ENCODE measurements around the gene EXOSC2. TPM values are rescaled to one million over a fixed set of nuclear protein-coding genes. Genes with fewer than 3 reads are reported as not detected.

Gene EXOSC2
- total RNA-seq: 15.7 and 23.0 TPM in 2 replicates

DNA sequence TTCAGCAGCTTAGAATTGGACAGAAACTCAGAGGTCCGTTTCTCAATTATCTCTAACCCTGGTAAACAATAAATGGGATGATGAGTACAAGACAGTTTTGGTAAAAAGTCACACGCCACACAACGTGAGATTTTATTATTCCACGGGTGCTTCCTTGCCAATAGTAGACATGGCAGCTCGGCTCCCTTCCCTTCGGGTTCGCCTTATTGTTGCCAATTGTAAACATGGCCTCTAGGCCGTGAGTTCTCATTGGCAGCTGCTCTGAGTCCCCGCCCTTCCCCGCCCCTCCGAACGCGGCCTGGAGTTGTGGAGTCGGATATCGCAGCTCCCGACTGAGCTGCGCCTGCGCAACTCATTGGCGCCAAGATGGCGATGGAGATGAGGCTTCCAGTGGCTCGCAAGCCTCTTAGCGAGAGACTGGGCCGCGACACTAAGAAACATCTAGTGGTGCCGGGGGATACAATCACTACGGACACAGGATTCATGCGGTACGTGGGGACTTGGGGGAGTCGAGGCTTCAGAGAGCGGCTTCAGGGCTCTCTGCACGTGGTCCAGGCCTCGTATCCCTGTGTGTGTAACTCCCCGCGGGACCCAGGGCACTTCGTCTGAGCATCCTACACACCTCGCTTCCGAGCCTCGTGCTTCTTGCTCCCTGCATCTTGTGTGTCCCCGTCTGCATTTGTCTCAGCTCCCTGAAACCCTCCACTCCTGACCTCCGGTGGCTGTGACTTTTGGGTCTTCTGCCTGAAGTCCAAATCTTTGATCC is at the start of gene EXOSC2:
Gene EXOSC2 (plus strand): TSS at position 355 of the 766 bp plus-strand sequence. CDS start 12 bp downstream, at position 367.

DNA sequence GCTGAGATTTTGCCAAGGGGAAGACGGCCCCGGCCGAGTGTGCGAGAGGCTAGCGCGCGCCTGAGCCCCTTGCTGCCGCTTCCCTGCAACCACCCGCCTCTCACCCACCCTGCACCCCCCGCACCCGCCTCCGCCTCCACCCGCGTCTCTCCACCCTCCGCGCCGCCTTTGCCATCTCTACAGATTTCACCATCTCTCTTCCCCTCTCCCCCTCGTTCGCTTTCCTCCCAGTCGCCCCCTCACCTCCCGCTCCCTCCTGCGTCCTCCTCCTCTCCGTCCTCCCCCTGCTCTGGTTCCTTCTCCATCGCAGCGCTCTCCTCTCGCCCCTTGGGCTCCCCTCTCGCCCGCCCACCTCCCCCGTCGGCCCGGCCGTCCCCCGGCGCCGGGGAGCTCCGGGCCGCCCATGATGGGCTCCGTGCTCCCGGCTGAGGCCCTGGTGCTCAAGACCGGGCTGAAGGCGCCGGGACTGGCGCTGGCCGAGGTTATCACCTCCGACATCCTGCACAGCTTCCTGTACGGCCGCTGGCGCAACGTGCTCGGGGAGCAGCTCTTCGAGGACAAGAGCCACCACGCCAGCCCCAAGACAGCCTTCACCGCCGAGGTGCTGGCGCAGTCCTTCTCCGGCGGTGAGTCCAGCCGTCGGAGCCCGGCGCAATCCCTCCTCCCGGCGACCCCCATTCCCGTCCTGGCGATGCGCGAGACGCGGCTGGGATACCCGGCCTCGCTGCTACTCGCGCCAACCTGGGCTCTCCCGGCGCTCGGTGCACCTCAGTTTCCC is 29.1 kb upstream of the EXOSC2 start, which contains the start of gene PRDM12:
Gene PRDM12 (plus strand): TSS at position 344 of the 778 bp plus-strand sequence. CDS start 60 bp downstream, at position 404.

Other genes with a start within 250 kb of the EXOSC2 start
- gene ASS1, start 248.8 kb upstream of the EXOSC2 start, total RNA-seq: 225 and 321 TPM in 2 replicates
- gene FUBP3, start 114.2 kb upstream of the EXOSC2 start, total RNA-seq: 32.5 and 38.7 TPM in 2 replicates
- gene PRDM12, start 29.2 kb upstream of the EXOSC2 start, total RNA-seq: 0.32 TPM in 1 of 2 replicates, not detected in the other
- gene ABL1, start 141.5 kb downstream of the EXOSC2 start, total RNA-seq: 56.3 and 61.4 TPM in 2 replicates
- gene QRFP, start 203.0 kb downstream of the EXOSC2 start, total RNA-seq: not detected in 2 replicates
- gene FIBCD1, start 245.5 kb downstream of the EXOSC2 start, total RNA-seq: 0.36 and 0.65 TPM in 2 replicates